HEK293T (cell line): Measurements from ENCODE around the gene MAP3K9.

Source experiments
- ARNT ChIP-seq: fragments of 450-650 bp; IDR thresholded peaks from 2 replicates; pipeline ENCODE4 v1.6.1; 2017; ENCODE audit warnings: mild to moderate bottlenecking
- BHLHE40 ChIP-seq: fragments of 450-650 bp; IDR thresholded peaks from 2 replicates; pipeline ENCODE4 v1.6.1; 2016; ENCODE audit warnings: mild to moderate bottlenecking, moderate library complexity, borderline replicate concordance
- ELF4 ChIP-seq: fragments of 450-650 bp; IDR thresholded peaks from 2 replicates; pipeline ENCODE4 v1.6.1; 2017; ENCODE audit warnings: antibody characterized with exemption
- FOXA1 ChIP-seq: fragments of 450-650 bp; IDR thresholded peaks from 2 replicates; pipeline ENCODE4 v1.6.1; 2016; ENCODE audit warnings: mild to moderate bottlenecking
- FOXK2 ChIP-seq: fragments of 450-650 bp; IDR thresholded peaks from 2 replicates; pipeline ENCODE4 v1.6.1; 2016; ENCODE audit warnings: mild to moderate bottlenecking
- FOXM1 ChIP-seq: fragments of 450-650 bp; IDR thresholded peaks from 2 replicates; pipeline ENCODE4 v1.6.1; 2017; ENCODE audit warnings: mild to moderate bottlenecking, borderline replicate concordance
- L3MBTL2 ChIP-seq: fragments of 450-650 bp; conservative IDR thresholded peaks from 2 replicates; pipeline ENCODE4 v1.6.1; 2016; ENCODE audit warnings: mild to moderate bottlenecking
- LEF1 ChIP-seq: fragments of 450-650 bp; IDR thresholded peaks from 2 replicates; pipeline ENCODE4 v1.6.1; 2017; ENCODE audit warnings: mild to moderate bottlenecking, borderline replicate concordance
- PKNOX1 ChIP-seq: fragments of 450-650 bp; IDR thresholded peaks from 2 replicates; pipeline ENCODE4 v1.6.1; 2016
- SP1 ChIP-seq: fragments of 450-650 bp; IDR thresholded peaks from 2 replicates; pipeline ENCODE4 v1.6.1; 2017
- SUZ12 ChIP-seq: fragments of 450-650 bp; IDR thresholded peaks from 2 replicates; pipeline ENCODE4 v1.6.1; 2016; ENCODE audit warnings: mild to moderate bottlenecking
- TARDBP ChIP-seq: fragments of 450-650 bp; IDR thresholded peaks from 2 replicates; pipeline ENCODE4 v1.6.1; 2016

DNA sequence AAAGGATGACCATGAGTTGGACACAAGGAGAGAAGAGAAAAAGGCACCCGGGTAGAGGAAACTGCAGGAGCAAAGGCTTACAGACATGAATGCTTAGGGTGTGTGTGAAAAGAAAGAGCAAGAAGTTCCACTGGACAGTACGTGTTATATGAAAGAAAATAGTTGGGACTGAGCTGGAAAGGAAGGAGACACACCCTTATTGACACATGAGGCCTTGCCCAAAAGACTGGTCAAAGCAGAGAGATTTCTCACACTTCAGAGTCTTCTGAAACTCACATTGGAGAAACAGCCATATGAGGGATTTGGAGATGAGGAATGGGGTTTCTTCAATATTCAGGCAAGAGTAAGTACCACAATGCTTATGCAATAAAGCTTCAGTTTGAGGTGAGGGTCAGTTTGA lies 111.6 kb downstream of the MAP3K9 start:
- TF ChIP-seq TARDBP (no peak), ELF4 (no peak), L3MBTL2 (no peak), FOXA1 (no peak), BHLHE40 (no peak), ARNT (no peak), FOXM1 (no peak), SP1 (no peak), LEF1 (no peak), FOXK2 (no peak), PKNOX1 (no peak), SUZ12 (no peak)
